Activated CD4-positive, CD25-positive, alpha-beta regulatory T cell (primary cell): Measurements from ENCODE around the gene OR6K6.

Experiments
- DNase-seq, 4 experiments: peaks; one replicate each; lab custom pipeline; 2025; lab: John Stamatoyannopoulos, UW

OR6K6 gene

GRCh38 chr1:158754420-158754819 lies at the start of gene OR6K6:
OR6K6 (plus strand) TSS chr1:158754720; CDS start chr1:158754888, 168 bp downstream.
- DNase-seq = no peak

GRCh38 chr1:158706096-158706495 lies 48.4 kb upstream of the OR6K6 start:
- DNase-seq = no peak

GRCh38 chr1:158711098-158711497 lies 43.4 kb upstream of the OR6K6 start:
- no peak for DNase-seq

GRCh38 chr1:158714754-158715153 lies 39.8 kb upstream of the OR6K6 start:
- no peak for DNase-seq

- DNase-seq = no peak
Measured at GRCh38 chr1:158716335-158716734, 38.2 kb upstream of the OR6K6 start.

GRCh38 chr1:158717344-158717743 lies 37.2 kb upstream of the OR6K6 start:
- DNase-seq = no peak

GRCh38 chr1:158719664-158720063 lies 34.9 kb upstream of the OR6K6 start:
- DNase-seq = no peak

- DNase-seq = no peak
Measured at GRCh38 chr1:158720620-158721019, 33.9 kb upstream of the OR6K6 start, which contains the start of gene OR6K3. OR6K3 (minus strand) TSS chr1:158720720; CDS start chr1:158718115, 2,605 bp downstream.

GRCh38 chr1:158724442-158724841 lies 30.1 kb upstream of the OR6K6 start:
- no peak for DNase-seq

GRCh38 chr1:158728510-158729225 lies 25.9 kb upstream of the OR6K6 start:
- DNase-seq = no peak

GRCh38 chr1:158730453-158730852 lies 24.1 kb upstream of the OR6K6 start:
- no peak for DNase-seq

- no peak for DNase-seq
Measured at GRCh38 chr1:158731707-158732106, 22.8 kb upstream of the OR6K6 start.

GRCh38 chr1:158732524-158732923 lies 22.0 kb upstream of the OR6K6 start:
- DNase-seq = no peak

- DNase-seq = no peak
Measured at GRCh38 chr1:158735848-158736247, 18.7 kb upstream of the OR6K6 start.

GRCh38 chr1:158752155-158752712 lies 2.3 kb upstream of the OR6K6 start:
- no peak for DNase-seq

GRCh38 chr1:158771950-158772866 lies 17.7 kb downstream of the OR6K6 start, which contains the start of gene OR6N1:
OR6N1 (minus strand) TSS chr1:158772195; CDS start chr1:158766682, 5,513 bp downstream.
- DNase-seq = no peak

GRCh38 chr1:158781104-158781503 lies 26.6 kb downstream of the OR6K6 start, which contains the start of gene OR6N2:
OR6N2 (minus strand) TSS chr1:158781204; CDS start chr1:158777635, 3,569 bp downstream.
- DNase-seq = no peak

- no peak for DNase-seq
Measured at GRCh38 chr1:158793604-158794003, 39.1 kb downstream of the OR6K6 start.

GRCh38 chr1:158794247-158794646 lies 39.7 kb downstream of the OR6K6 start:
- DNase-seq = no peak

- DNase-seq = no peak
Measured at GRCh38 chr1:158798531-158798930, 44.0 kb downstream of the OR6K6 start.

GRCh38 chr1:158799689-158800088 lies 45.2 kb downstream of the OR6K6 start:
- no peak for DNase-seq

- DNase-seq = no peak
Measured at GRCh38 chr1:158800526-158800925, 46.0 kb downstream of the OR6K6 start.
